Left hindlimb (tissue), 1 donor: ENCODE measurements around the gene CUL3.
"Not testable (repeated sequence)": the region's sequence is repeated elsewhere in the genome, so short reads cannot be mapped to it uniquely, and the experiment has no call there.

Experiments
- DNase-seq: peaks from one replicate; pipeline ENCODE4 v3.0.0-alpha.2; 2018

CUL3 gene

DNA sequence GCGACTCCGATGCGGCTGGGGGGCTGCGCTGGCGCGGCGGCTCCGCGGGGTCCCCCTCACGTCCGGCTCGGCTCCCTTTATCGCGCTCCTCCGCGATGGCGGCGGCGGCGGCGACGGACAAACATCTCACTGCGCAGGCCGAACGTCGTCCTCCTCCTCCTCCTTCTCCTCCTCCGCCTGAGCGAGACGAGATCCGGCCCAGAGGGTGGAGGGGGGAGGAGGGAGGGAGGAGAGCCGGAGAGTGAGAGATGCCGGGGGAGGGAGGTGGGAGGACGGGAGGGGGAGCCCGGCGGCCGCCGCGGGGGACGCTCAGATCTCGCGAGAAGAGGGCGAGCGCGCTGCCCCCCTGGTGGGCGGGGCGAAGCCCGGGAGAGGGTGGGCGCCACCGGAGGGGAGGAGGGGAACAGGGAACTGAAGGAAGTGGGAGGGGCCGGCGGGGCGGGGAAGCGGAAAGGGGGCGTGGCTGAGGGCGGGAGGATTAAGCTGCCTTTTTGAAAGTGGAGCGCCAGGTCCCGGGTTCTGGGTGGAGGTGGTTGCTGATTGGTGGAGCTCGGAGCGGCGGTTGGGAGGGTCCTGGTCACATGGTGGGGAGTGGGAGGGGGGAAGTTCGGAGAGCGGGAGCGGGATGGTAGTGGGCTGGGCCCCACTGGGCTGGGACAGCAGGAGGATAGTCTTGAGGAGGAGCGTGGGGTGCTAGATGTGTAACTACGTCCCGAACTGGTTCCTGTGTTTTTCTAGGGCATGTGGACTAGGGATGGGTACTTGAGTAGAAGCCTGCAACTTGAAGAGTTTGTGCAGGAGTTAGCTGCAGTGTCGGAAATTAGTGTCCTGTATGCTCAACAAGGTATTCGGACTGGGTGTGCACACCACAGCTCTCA, at the start of gene CUL3:
CUL3 (minus strand) TSS at position 153 of the 878 bp plus-strand sequence. CDS start 354 bp downstream, outside the sequence.
- peak; percentile 100 for DNase-seq

- DNase-seq, result no peak
These were observed 45.7 kb upstream of the CUL3 start for GRCh38 chr2:224630659-224631550.

GRCh38 chr2:224628416-224628815, 43.3 kb upstream of the CUL3 start:
- no peak for DNase-seq

GRCh38 chr2:224626735-224627134, 41.6 kb upstream of the CUL3 start:
- no peak for DNase-seq

DNA sequence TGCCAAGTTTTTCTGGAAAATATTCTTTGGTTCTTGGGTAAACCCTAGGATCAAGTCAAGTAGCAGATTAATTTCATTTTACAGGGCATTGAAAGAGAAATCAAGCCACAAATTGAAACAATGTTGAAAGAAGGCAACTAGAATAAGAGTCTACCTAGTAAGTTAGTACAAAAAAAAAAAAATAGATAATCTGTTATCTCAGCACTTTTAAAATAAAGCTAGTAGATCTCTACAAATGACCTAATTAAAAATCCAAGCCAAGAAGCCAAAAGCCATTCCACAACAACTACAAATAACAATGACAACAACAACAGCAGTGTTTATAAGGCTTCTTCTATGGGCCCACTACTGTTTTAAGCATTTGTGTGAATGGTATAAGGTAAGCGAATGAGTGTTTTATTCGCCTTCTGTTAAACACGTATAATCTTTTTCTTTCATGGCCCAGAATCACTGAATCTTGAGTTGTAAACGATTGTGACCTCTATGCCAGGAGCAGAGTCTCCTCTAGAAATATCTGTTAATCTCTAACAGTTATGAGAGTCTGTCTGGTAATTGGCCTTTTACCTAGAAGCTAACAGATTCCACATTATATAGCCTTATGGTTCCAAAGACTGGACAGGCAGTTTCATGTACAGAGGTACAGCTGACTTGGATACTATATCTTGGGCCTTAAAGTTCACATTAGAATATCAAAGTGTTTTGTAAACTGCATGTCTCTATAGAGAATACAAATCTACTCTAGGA, 28.6 kb upstream of the CUL3 start:
- no peak for DNase-seq

DNA sequence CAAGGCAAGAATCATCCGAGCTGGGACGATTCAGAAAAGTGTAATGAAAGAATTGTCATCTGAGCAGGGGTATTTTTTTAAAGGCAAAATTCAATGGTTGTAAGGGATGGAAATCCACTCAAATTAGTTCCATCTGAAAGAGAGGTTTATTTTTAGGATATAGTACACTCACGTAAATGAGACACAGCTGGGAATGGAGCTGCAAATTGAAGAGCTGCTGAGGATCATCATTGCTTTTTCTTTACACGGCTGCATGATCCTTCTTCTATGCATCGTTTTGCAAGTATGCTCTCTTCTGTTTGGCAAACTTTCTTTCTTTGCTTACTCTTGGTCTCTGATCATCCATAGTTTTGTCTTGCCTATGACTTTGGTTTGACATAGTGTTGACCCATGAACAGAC, 27.4 kb upstream of the CUL3 start:
- no peak for DNase-seq

DNA sequence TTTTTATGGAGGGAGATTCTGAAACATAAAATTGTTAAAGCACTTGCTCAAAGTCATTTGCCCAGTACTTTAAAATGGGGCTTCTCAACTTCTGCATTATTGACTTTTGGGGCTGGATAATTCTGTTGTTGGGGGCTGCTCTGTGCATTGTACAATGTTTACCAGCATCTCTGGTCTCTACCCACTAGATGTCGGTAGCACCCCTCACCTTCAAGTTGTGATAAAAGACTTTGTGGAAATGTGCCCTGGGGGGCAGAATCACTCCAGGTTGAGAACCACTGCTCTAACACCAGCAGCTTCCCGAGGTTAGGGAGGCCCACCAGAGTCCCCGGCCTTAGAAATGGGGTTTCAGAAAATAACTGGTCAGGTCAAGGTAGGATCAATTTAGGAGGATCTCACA, 26.8 kb upstream of the CUL3 start:
- DNase-seq, result no peak

DNA sequence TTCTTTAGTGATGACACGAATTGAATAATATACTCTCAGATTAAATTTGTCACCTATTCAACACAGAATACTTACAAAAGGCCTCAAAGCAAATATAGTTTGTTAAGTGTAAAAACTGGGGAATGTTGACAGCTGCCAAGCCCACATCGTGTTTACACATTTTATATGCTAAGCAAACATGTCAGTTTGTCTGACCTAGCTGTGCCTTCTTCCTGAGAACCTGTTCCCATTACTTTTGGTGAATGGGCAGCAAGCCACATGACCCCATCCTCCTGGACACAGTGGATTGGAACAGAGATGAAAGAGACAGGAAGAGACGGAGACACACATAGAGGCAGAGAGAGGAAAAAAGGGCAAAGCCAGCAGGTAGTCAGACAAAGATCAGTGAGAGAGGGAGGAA, 22.9 kb upstream of the CUL3 start:
- no peak for DNase-seq

DNA sequence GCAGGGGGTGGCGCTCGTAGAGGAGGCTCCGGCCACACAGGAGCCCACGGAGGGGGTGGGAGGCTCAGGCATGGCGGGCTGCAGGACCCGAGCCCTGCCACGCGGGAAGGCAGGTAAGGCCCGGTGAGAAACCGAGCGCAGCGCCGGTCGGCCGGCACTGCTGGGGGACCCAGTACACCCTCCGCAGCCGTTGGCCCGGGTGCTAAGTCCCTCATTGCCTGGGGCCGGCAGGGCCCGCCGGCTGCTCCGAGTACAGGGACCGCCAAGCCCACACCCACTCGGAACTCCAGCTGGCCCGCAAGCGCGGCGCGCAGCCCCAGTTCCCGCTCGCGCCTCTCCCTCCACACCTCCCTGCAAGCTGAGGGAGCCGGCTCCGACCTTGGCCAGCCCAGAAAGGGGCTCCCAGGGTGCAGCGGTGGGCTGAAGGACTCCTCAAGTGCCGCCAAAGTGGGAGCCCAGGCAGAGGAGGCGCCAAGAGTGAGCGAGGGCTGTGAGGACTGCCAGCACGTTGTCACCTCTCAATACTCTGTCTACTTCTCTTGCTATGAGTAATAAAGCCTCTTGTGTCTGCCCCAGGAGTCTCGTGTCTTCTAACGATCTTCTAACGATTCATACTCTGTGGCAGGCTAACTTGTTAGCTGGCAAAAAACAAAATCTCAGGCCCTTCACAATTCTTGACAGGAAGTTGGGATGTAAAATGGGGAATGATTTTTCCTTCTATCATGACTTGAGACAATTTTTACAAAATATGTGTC, 18.8 kb upstream of the CUL3 start:
- not testable (repeated sequence) for DNase-seq

DNA sequence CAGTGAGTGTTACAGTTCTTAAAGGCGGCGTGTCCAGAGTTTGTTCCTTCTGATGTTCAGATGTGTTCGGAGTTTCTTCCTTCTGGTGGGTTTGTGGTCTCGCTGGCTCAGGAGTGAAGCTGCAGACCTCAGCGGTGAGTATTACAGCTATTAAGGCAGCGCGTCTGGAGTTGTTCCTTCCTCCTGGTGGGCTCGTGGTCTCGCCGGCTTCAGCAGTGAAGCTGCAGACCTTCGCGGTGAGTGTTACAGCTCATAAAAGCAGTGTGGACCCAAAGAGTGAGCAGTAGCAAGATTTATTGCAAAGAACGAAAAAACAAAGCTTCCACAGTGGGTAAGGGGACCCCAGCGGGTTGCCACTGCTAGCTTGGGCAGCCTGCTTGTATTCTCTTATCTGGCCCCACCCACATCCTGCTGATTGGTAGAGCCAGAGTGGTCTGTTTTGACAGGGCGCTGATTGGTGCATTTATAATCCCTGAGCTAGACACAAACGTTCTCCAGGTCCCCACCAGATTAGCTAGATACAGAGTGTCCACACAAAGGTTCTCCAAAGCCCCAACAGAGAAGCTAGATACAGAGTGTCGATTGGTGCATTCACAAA, 17.7 kb upstream of the CUL3 start:
- DNase-seq, result not testable (repeated sequence)

DNA sequence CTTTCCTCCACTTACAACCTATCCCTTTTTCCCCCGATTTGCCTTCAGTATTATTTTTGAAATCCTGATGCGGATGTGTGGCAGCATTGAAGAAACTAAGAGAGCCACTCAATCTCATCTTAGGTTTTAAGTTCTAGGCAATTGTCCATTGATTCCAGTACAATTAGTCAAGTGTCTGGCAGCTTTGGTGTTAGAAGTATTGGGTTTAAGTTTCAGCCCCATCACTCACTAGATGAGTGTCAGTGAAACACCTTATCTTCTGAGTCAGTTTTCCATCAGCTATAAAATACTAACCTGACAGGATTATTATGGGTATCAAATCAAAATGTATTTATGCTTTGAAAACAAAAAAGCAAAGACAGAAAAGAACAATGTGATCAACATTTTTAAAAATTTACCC, 16.8 kb upstream of the CUL3 start:
- no peak for DNase-seq

GRCh38 chr2:224598678-224599077, 13.5 kb upstream of the CUL3 start:
- DNase-seq, result no peak

DNA sequence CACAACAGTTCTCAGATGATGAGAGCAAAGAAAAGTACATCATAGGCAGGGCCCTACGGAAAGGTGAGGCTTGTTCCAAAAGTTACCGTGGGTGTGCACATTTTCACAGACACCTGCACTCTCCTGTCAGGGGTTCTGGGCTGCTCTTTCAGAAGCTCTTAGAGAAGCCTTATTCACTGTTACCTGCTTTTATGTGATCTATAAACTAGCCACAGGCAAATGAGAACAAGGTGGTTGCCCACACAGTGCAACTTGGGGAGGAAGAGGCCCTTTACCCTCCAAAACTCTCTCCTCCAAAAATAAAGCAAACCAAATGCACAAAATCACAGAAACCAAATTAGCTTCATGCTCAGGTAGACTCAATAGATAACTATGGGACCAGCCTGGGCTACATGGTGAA, 11.1 kb upstream of the CUL3 start:
- no peak for DNase-seq

DNA sequence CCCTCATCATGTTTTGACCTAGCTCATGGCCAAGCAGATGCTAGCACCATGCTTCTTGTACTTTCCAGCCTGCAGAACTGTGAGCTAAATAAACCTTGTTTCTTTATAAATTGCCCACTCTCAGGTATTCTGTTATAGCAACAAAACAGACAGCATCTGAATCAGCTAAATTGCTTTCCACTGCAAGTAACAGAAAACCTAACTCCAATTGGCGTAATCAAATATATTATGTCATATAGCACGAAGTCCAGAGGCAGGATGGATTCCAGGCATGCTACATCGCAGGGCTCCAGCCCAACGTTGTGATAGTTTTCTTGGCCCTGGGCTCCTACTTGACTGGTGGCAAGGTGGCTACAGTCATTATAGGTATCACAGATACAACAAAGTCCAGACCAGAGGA, 10.4 kb upstream of the CUL3 start:
- DNase-seq, result no peak

DNA sequence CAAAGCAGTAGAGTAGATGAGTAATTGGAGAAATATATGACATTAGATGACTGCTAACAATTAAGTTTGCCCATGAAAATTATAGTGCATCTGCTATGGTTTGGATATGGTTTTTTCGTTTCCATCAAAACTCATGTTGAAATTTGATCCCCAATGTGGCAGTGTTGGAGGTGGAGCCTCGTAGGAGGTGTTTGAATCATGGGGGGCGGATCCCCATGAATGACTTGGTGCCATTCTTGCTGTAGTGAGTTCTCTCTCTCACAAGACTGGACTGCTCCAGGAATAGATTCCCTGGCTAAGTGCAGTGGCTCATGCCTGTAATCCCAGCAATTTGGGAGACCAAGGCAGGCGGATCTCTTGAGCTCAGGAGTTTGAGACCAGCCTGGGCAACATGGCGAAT, 9.7 kb upstream of the CUL3 start:
- no peak for DNase-seq

- DNase-seq, result no peak
These were observed 6.1 kb upstream of the CUL3 start for GRCh38 chr2:224591220-224591619.

- DNase-seq, result no peak
These were observed 1.0 kb upstream of the CUL3 start for GRCh38 chr2:224586127-224586695.

DNA sequence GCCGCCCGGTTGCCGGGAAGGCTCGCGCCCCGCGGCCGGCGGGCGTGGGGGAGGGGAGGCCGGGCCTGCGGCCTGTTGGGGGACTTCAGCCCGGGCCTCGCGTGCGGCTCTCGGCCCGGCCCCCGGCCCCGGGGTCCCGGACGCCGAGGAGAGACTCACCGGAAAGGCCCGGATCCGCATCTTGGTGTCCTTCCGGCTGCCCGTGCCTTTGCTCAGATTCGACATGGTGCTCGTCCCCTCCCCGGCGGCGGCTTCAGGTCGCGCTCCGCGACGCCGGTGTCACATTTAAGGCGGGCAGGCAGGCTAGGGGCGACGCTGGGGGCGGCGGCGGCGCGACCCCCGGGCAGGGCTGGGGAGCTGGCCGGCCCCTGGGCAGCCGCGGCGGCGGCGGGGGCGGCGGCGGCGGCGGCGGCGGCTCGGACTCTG, 365 bp downstream of the CUL3 start:
- no peak for DNase-seq

GRCh38 chr2:224584111-224584784, 915 bp downstream of the CUL3 start:
- peak; percentile 43 for DNase-seq

DNA sequence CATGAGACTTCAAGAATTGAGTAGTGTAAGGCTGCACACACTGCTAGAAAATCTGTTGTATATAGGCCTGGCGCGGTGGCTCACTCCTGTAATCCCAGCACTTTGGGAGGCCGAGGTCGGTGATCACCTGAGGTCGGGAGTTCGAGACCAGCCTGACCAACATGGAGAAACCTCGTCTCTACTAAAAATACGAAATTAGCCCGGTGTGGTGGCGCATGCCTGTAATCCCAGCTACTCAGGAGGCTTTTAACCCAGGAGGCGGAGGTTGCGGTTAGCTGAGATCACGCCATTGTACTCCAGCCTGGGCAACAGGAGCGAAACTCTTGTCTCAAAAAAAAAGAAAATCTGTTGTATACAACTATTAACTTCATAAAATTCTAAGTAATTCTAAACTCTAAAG, 2.1 kb downstream of the CUL3 start:
- DNase-seq, result not testable (repeated sequence)

DNA sequence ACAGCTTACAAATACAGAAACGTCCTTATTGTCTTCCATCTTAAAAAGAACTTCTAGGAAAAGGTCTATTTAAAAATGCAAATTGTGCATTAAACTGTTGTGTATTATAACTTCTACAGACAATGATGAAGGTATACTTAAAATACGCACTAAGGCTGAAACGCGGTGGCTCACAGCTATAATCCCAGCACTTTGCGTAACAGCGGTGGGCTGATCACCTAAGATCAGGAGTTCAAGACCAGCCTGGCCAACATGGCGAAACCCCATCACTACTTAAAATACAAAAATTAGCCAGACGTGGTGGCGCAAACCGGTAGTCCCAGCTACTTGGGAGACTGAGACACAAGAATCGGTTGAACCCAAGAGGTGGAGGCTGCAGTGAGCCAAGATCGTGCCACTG, 4.9 kb downstream of the CUL3 start:
- no peak for DNase-seq
